K562 (cell line): ENCODE measurements around the gene METTL2B. TPM values are rescaled to one million over a fixed set of nuclear protein-coding genes. Genes with fewer than 3 reads are reported as not detected.
"Not testable (repeated sequence)": the region's sequence is repeated elsewhere in the genome, so short reads cannot be mapped to it uniquely, and the experiment has no call there.

Experiments used
- ATAC-seq: fragments of 200-7000 bp; cut with Tn5 transposase; 3 replicates; pipeline ENCODE4 v1.9.1; 2020; ENCODE audit warnings: moderate library complexity
- Bru-seq: library from RNA; stranded (reverse); fragments of 400-500 nt; gene quantifications from one replicate; lab custom pipeline; 2021; lab: Mats Ljungman, UMichigan
- BruChase-seq, 2 experiments: library from RNA; stranded (reverse); fragments of 400-500 nt; gene quantifications; one replicate each; lab custom pipeline; 2021; lab: Mats Ljungman, UMichigan
- BruUV-seq: library from RNA; stranded (reverse); fragments of 400-500 nt; replicated peaks from 2 replicates; lab custom pipeline; 2021; lab: Mats Ljungman, UMichigan
- CTCF ChIA-PET: fragments of 300-600 bp; formaldehyde crosslinking; extraction: SDS; loops from one replicate; lab custom pipeline; 2021; ENCODE audit warnings: low intra/inter-chr PET ratio; lab: Yijun Ruan, JAX
- POLR2A ChIA-PET: fragments of 300-600, 350-650 bp; sonication (Branson Sonifier 250); formaldehyde crosslinking; extraction: SDS; loops from one replicate; lab custom pipeline; 2021; ENCODE audit warnings: antibody characterized with exemption, inconsistent platforms; lab: Yijun Ruan, JAX
- DNase-seq, 4 experiments: peaks; one replicate each; pipeline versions ENCODE4 v3.0.0 to v3.0.0-alpha.2; 2011 to 2018; ENCODE audit warnings: low spot score in 3 of 4, mixed read lengths in 3 of 4; ENCODE audit errors: extremely low read depth in 1 of 4
- FAIRE-seq: peaks from 2 replicates; lab custom pipeline; 2011; peaks lifted over from hg19 to GRCh38; lab: Jason Lieb, UNC
- H2AFZ ChIP-seq: 2 replicates; pipeline ENCODE4 v1.6.0; 2011; ENCODE audit warnings: low read depth, low read length, control low read depth, inconsistent platforms
- H3K27ac ChIP-seq: fragments of 200-600 bp; 3 replicates; pipeline ENCODE4 v1.8.0; 2011; ENCODE audit warnings: low read depth, mild to moderate bottlenecking, control low read depth, inconsistent platforms, low read length, moderate library complexity, mixed read lengths; ENCODE audit errors: extremely low read depth
- H3K27me3 ChIP-seq, 2 experiments: fragments of 300-600 bp in 1 of 2; 2 replicates in 1 of 2; 3 replicates in 1 of 2; pipeline versions ENCODE4 v1.6.0 to v1.8.0; 2011; ENCODE audit warnings: inconsistent platforms in 2 of 2, low read length in 2 of 2, mild to moderate bottlenecking in 1 of 2, mixed read lengths in 1 of 2, moderate library complexity in 1 of 2; ENCODE audit not compliant: control insufficient read depth in 2 of 2, insufficient read depth in 2 of 2
- H3K36me3 ChIP-seq: fragments of 300-600 bp; 3 replicates; pipeline ENCODE4 v1.8.0; 2011; ENCODE audit warnings: mild to moderate bottlenecking, low read length, inconsistent platforms; ENCODE audit not compliant: control insufficient read depth, insufficient read depth
- H3K4me1 ChIP-seq, 2 experiments: fragments of 200-600 bp in 1 of 2; replicated peaks in 1 of 2; 2 replicates in 1 of 2; 3 replicates in 1 of 2; pipeline versions ENCODE4 v1.5.1 to v1.8.0; 2011; ENCODE audit warnings: inconsistent platforms in 2 of 2, low read length in 2 of 2, mild to moderate bottlenecking in 1 of 2, mixed read lengths in 1 of 2, moderate library complexity in 1 of 2; ENCODE audit not compliant: control insufficient read depth in 2 of 2, insufficient read depth in 2 of 2
- H3K4me2 ChIP-seq: 2 replicates; pipeline ENCODE4 v1.6.1; 2011; ENCODE audit warnings: low read length, control low read depth, inconsistent platforms, mixed read lengths; ENCODE audit not compliant: insufficient read depth
- H3K4me3 ChIP-seq: fragments of 200-600 bp; sonication (generic), shearing (Covaris generic); 2 replicates; pipeline ENCODE4 v1.5.1; 2016; ENCODE audit warnings: control low read depth, inconsistent platforms
- H3K79me2 ChIP-seq: fragments of 200-600 bp; 3 replicates; pipeline ENCODE4 v1.8.0; 2011; ENCODE audit warnings: low read length, inconsistent platforms; ENCODE audit not compliant: control insufficient read depth, insufficient read depth
- H3K9ac ChIP-seq, 2 experiments: 2 replicates each; pipeline versions ENCODE4 v1.6.0 to v1.6.1; 2011; ENCODE audit warnings: low read depth in 2 of 2, low read length in 2 of 2, control low read depth in 1 of 2, inconsistent platforms in 1 of 2, mild to moderate bottlenecking in 1 of 2, mixed read lengths in 1 of 2; ENCODE audit not compliant: insufficient read depth in 1 of 2
- H3K9me1 ChIP-seq: one replicate; pipeline ENCODE4 v1.6.0; 2011; ENCODE audit warnings: inconsistent platforms, mild to moderate bottlenecking, low read length, moderate library complexity; ENCODE audit not compliant: control insufficient read depth, insufficient read depth
- H3K9me3 ChIP-seq: replicated peaks from 2 replicates; pipeline ENCODE4 v1.5.1; 2011; ENCODE audit warnings: low read depth, low read length, inconsistent platforms; ENCODE audit not compliant: control insufficient read depth, insufficient read depth
- H4K20me1 ChIP-seq: replicated peaks from 2 replicates; pipeline ENCODE4 v1.6.1; 2011; ENCODE audit warnings: low read length, inconsistent platforms, mixed read lengths; ENCODE audit not compliant: control insufficient read depth, insufficient read depth
- RBFOX2 ChIP-seq: fragments of 200-400 bp; formaldehyde crosslinking; IDR thresholded peaks from 2 replicates; pipeline ENCODE4 v1.6.1; 2017; ENCODE audit warnings: low read depth, mild to moderate bottlenecking, low read length, moderate library complexity
- ZNF263 ChIP-seq: sonication (generic); formaldehyde crosslinking; IDR thresholded peaks from 2 replicates; pipeline ENCODE4 v1.8.0; 2022; ENCODE audit warnings: mild to moderate bottlenecking, missing genetic modification reagents, borderline replicate concordance
- ZNF511 ChIP-seq: sonication (generic); formaldehyde crosslinking; IDR thresholded peaks from 2 replicates; pipeline ENCODE4 v1.8.0; 2022; ENCODE audit warnings: mild to moderate bottlenecking, missing genetic modification reagents
- WGBS: fragments of 100-300 bp; shearing (Covaris generic); methylation state at CpG from one replicate; pipeline ENCODE4 v1.1.6; 2016; ENCODE audit warnings: low coverage, mixed read lengths; ENCODE audit not compliant: insufficient coverage; ENCODE audit errors: missing lambda C conversion rate; 5-methylcytosine and 5-hydroxymethylcytosine counted together
- in situ Hi-C: fragments of 300-500 bp; cut with MboI; formaldehyde crosslinking; loops from 4 replicates; pipeline ENCODE4 v1.15.0; 2018; ENCODE audit warnings: inconsistent platforms, mixed read lengths
- intact Hi-C: fragments of 100-400 bp; cut with micrococcal nuclease; formaldehyde crosslinking; loops from 2 replicates; pipeline ENCODE4 v1.14.2; 2022
- long read RNA-seq, 3 experiments: library from polyadenylated mRNA in 2 of 3; library from RNA in 1 of 3; unstranded in 2 of 3; stranded (forward) in 1 of 3; transcript quantifications; one replicate each; pipeline ENCODE4 v2.0.0, GENCODE V29; 2019 to 2022
- polyA minus RNA-seq, 3 experiments: library from RNA; depleted of rRNA, polyadenylated mRNA; stranded (reverse); fragments of >200 nt; gene quantifications; 2 replicates each; pipeline ENCODE4 v1.2.3, GENCODE V29; 2011
- polyA plus RNA-seq, 8 experiments: library from polyadenylated mRNA; depleted of rRNA in 4 of 8; stranded (reverse) in 5 of 8; unstranded in 3 of 8; fragments of >200 nt; fragmentation: Nextera tagmentation in 2 of 8; fragmentation: Illumina TruSeq in 1 of 8; extraction: Ambion mirVana in 2 of 8; extraction: Trizol in 1 of 8; gene quantifications; 2 replicates each; pipeline versions ENCODE4 v1.2.1 to v1.2.3, GENCODE V29; 2011 to 2014; ENCODE audit warnings: inconsistent platforms in 1 of 8, missing spikeins in 1 of 8
- total RNA-seq, 7 experiments: library from RNA; depleted of rRNA in 6 of 7; stranded (reverse); fragments of >200 nt in 6 of 7; fragmentation: Illumina TruSeq in 2 of 7; extraction: Trizol in 2 of 7; gene quantifications; 2 replicates each; pipeline versions ENCODE4 v1.2.1 to v1.2.3, GENCODE V29; 2011 to 2021; ENCODE audit warnings: low replicate concordance in 1 of 7
- TF ChIP-seq, protein P1 (sequence below): sonication (generic); formaldehyde crosslinking; IDR thresholded peaks from 2 replicates; pipeline ENCODE4 v1.8.0; 2022; ENCODE audit warnings: mild to moderate bottlenecking, low read depth, missing genetic modification reagents
- TF ChIP-seq, protein P2 (sequence below): fragments of 450-650 bp; IDR thresholded peaks from 2 replicates; pipeline ENCODE4 v1.6.1; 2014; ENCODE audit warnings: low read depth, mild to moderate bottlenecking, moderate library complexity, borderline replicate concordance
- TF ChIP-seq, protein P3 (sequence below), 2 experiments: fragments of 450-650 bp; conservative IDR thresholded peaks; 2 replicates each; pipeline ENCODE4 v1.6.1; 2017; ENCODE audit warnings: mild to moderate bottlenecking in 2 of 2, moderate library complexity in 2 of 2

The METTL2B gene
- total RNA-seq (2011; cell fraction: chromatin; rRNA removed; ENCODE audit: low replicate concordance), result 218 and 250 TPM in 2 replicates
- 132 and 144 TPM in 2 replicates for total RNA-seq (2011; cell fraction: nucleolus; rRNA removed)
- total RNA-seq (2011; cell fraction: nucleoplasm; rRNA removed), result 200 and 284 TPM in 2 replicates
- total RNA-seq (2014; rRNA removed), result 46.9 and 75.6 TPM in 2 replicates
- total RNA-seq (2014; rRNA removed; fragmentation: Illumina TruSeq; extraction: Trizol), result 73.2 and 84.9 TPM in 2 replicates
- 78.6 and 82.0 TPM in 2 replicates for total RNA-seq (2015; rRNA removed; fragmentation: Illumina TruSeq; extraction: Trizol)
- 62.8 and 64.9 TPM in 2 replicates for total RNA-seq (2021)
- 47.4 and 79.2 TPM in 2 replicates for polyA plus RNA-seq (2011; rRNA removed)
- 29.8 and 29.9 TPM in 2 replicates for polyA plus RNA-seq (2011; cell fraction: cytosol; rRNA removed)
- polyA plus RNA-seq (2011; cell fraction: nucleus; rRNA removed), result 24.4 and 35.3 TPM in 2 replicates
- polyA plus RNA-seq (2012), result 35.0 and 47.7 TPM in 2 replicates
- 64.1 and 68.9 TPM in 2 replicates for polyA plus RNA-seq (2014; fragmentation: Illumina TruSeq; extraction: Trizol)
- polyA plus RNA-seq (2014; fragmentation: Nextera tagmentation; extraction: Ambion mirVana), result 10 to 100 TPM; 91.0 to 95.7 TPM
- 35.9 and 41.8 TPM in 2 replicates for polyA plus RNA-seq (2014; rRNA removed)
- 88.7 and 120 TPM in 2 replicates for polyA minus RNA-seq (2011; rRNA and poly(A)+ RNA removed)
- 32.5 and 50.1 TPM in 2 replicates for polyA minus RNA-seq (2011; cell fraction: cytosol; rRNA and poly(A)+ RNA removed)
- polyA minus RNA-seq (2011; cell fraction: nucleus; rRNA and poly(A)+ RNA removed), result 47.7 and 57.1 TPM in 2 replicates
- Bru-seq, nascent RNA, result percentile 86 among the genes with signal in this experiment
- BruChase-seq, experiment 1, labeled RNA remaining after a 2-hour chase, result percentile 89 among the genes with signal in this experiment
- BruChase-seq, experiment 2, labeled RNA remaining after a 6-hour chase, result percentile 90 among the genes with signal in this experiment
- long read RNA-seq, experiment 1, full-length matches to known transcripts, result 54 of 128 reads
- long read RNA-seq, experiment 1, partial matches to known transcripts, result 16 of 128 reads
- long read RNA-seq, experiment 1, other reads (novel, unspliced or antisense), result 58 of 128 reads
- long read RNA-seq, experiment 2, transcript METTL2B-201 (9 exons, 2,182 nt), result major isoform, 10 of 50 reads
- long read RNA-seq, experiment 2, partial matches to known transcripts, result 6 of 50 reads
- long read RNA-seq, experiment 2, other reads (novel, unspliced or antisense), result 33 of 50 reads
- long read RNA-seq, experiment 3, full-length matches to known transcripts, result 45 of 70 reads
- long read RNA-seq, experiment 3, partial matches to known transcripts, result 4 of 70 reads
- long read RNA-seq, experiment 3, other reads (novel, unspliced or antisense), result 21 of 70 reads

- under 1% methylated on average over 61 of the region's 62 CpGs for WGBS
- BruUV-seq, result TSS peak; percentile 65
- peak within 1 kb of the TSS; percentile 88 for H3K27ac ChIP-seq
- H3K9me3 ChIP-seq, H3K9me1 ChIP-seq, H4K20me1 ChIP-seq, CTCF ChIA-PET, H3K27me3 ChIP-seq, H3K4me1 ChIP-seq: not testable (repeated sequence)
- intact Hi-C loops, result loop anchor here (2.0 to 10.0 kb wide), 6 partner anchors 49 to 406 kb away; partner anchors contain the start of gene ATP6V1F
- peak within 1 kb of the TSS; percentile 97 for H2AFZ ChIP-seq
- peak within 1 kb of the TSS; percentile 88 for H3K4me2 ChIP-seq
- ATAC-seq (peak; percentile 96), FAIRE-seq (peak; percentile 93), DNase-seq (peak; percentile 86 to 99 (median 90))
- H3K79me2 ChIP-seq, result peaks cover 35% of the 10 kb centered on the region
- H3K4me3 ChIP-seq, result peak within 1 kb of the TSS; percentile 73
- in situ Hi-C loops, result loop anchor here (5.0 to 10.0 kb wide), 2 partner anchors 198 to 401 kb away; partner anchors contain the start of gene GARIN1A
- POLR2A ChIA-PET, result interaction anchor here (0.5 to 1.5 kb wide), 12 partner anchors 17 to 687 kb away, joined by 3 to 7 read pairs (median 4); partner anchors contain the start of gene HILPDA
- H3K36me3 ChIP-seq, result peaks cover 41% of the 10 kb centered on the region
- peak within 1 kb of the TSS; percentile 89 to 94 for H3K9ac ChIP-seq
- TF ChIP-seq, protein P1, sequence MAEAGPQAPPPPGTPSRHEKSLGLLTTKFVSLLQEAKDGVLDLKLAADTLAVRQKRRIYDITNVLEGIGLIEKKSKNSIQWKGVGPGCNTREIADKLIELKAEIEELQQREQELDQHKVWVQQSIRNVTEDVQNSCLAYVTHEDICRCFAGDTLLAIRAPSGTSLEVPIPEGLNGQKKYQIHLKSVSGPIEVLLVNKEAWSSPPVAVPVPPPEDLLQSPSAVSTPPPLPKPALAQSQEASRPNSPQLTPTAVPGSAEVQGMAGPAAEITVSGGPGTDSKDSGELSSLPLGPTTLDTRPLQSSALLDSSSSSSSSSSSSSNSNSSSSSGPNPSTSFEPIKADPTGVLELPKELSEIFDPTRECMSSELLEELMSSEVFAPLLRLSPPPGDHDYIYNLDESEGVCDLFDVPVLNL (CRISPR knock-in tag), result peak; percentile 94
- peak; percentile 95 for TF ChIP-seq ZNF511 (CRISPR knock-in tag)
- TF ChIP-seq, protein P2, sequence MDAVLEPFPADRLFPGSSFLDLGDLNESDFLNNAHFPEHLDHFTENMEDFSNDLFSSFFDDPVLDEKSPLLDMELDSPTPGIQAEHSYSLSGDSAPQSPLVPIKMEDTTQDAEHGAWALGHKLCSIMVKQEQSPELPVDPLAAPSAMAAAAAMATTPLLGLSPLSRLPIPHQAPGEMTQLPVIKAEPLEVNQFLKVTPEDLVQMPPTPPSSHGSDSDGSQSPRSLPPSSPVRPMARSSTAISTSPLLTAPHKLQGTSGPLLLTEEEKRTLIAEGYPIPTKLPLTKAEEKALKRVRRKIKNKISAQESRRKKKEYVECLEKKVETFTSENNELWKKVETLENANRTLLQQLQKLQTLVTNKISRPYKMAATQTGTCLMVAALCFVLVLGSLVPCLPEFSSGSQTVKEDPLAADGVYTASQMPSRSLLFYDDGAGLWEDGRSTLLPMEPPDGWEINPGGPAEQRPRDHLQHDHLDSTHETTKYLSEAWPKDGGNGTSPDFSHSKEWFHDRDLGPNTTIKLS, result peak; percentile 90; the same call in 1 of the 2 replicates
- peak; percentile 56; the same call in 1 of the 2 replicates for TF ChIP-seq ZNF263 (CRISPR knock-in tag)
- peak; percentile 95 for TF ChIP-seq RBFOX2
- TF ChIP-seq, protein P3, sequence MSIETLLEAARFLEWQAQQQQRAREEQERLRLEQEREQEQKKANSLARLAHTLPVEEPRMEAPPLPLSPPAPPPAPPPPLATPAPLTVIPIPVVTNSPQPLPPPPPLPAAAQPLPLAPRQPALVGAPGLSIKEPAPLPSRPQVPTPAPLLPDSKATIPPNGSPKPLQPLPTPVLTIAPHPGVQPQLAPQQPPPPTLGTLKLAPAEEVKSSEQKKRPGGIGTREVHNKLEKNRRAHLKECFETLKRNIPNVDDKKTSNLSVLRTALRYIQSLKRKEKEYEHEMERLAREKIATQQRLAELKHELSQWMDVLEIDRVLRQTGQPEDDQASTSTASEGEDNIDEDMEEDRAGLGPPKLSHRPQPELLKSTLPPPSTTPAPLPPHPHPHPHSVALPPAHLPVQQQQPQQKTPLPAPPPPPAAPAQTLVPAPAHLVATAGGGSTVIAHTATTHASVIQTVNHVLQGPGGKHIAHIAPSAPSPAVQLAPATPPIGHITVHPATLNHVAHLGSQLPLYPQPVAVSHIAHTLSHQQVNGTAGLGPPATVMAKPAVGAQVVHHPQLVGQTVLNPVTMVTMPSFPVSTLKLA (conservative IDR thresholded peaks at IDR 0.05), result peak; percentile 76 to 91
Measured at GRCh38 chr7:128476402-128477335, at the start of gene METTL2B. Gene METTL2B, plus strand, starts transcription at chr7:128476748. Its CDS starts 18 bp downstream, at chr7:128476766.
